Activated CD4-positive, CD25-positive, alpha-beta regulatory T cell treated with anti-CD3 and anti-CD28 coated beads, Interleukin-2, amount 50 U/mL, for 24 hours (primary cell): Measurements from ENCODE around the gene MYO10.

ENCODE experiments used
- ATAC-seq, 2 donors: fragments of 150-1000 bp; cut with Tn5 transposase; one replicate each; pipeline ENCODE4 v1.10.0; 2021; ENCODE audit warnings: mild to moderate bottlenecking in 1 of 2, moderate library complexity in 1 of 2

Gene MYO10

DNA sequence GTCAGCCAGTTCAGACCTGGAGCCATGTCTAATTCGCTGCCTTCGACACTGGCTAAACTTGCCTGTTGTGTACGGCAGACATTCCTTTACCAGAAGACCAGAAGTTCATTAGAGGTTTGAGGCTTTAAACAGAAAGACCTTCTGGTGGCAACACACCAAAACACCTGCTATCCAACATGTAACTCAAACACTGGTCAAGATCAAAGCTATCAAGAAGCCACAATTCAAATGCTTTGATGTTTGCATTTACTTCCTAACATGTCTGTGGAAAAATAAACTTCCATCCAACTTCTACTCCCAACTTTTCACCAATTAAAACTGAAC lies 228.3 kb downstream of the MYO10 start:
- ATAC-seq, result no peak

DNA sequence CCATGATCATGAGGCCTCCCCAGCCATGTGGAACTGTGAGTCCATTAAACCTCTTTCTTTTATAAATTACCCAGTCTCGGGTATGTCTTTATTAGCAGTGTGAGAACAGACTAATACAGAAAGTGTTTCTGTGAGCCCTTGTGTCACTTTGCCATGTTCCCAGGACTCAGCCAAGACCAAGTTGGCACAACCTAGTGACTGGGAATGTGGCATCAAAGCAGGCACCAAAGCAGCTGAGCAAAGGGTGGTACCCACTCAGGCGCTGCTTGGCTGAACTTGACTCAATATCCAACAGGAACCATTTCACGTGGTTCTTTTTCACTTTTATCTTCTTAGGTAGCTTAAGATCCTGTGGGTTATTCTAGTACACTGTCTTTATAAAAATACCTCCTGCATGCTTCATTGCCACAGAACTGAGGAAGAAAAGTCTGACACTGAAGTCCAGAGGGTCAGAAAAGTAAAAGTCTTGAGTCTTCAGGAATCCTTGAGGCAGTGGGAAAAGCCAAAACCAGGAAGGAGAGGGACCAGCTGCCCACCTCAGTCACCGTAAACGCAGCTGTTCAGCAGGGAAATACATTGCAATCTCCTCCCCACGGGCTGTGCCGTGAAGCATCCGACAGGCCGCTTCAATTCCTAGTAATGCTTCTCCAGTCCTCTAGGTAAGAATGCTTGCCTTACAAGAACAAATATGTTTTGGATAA lies 228.8 kb downstream of the MYO10 start:
- no peak for ATAC-seq

- ATAC-seq, result no peak
Measured at GRCh38 chr5:16704945-16705344, 231.1 kb downstream of the MYO10 start.

DNA sequence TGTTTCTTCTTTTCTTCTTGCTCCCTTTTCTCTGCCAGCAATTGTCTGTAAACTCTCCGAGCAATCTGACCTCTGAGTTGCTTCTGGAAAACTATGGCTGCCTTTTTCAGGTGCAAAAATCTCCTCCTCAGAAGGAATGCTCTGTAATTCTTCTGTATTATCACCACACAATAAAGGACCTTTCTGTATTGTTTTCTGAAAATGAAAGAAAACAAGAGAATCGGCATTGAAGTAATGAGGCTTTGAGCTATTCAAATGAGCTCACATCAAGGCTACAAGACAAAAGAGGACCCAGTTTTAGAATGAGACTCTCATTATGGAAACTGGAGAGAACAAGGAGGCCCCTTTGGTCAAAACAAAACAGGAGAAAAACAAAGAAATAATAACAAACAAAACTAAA lies 233.1 kb downstream of the MYO10 start:
- ATAC-seq, result no peak

DNA sequence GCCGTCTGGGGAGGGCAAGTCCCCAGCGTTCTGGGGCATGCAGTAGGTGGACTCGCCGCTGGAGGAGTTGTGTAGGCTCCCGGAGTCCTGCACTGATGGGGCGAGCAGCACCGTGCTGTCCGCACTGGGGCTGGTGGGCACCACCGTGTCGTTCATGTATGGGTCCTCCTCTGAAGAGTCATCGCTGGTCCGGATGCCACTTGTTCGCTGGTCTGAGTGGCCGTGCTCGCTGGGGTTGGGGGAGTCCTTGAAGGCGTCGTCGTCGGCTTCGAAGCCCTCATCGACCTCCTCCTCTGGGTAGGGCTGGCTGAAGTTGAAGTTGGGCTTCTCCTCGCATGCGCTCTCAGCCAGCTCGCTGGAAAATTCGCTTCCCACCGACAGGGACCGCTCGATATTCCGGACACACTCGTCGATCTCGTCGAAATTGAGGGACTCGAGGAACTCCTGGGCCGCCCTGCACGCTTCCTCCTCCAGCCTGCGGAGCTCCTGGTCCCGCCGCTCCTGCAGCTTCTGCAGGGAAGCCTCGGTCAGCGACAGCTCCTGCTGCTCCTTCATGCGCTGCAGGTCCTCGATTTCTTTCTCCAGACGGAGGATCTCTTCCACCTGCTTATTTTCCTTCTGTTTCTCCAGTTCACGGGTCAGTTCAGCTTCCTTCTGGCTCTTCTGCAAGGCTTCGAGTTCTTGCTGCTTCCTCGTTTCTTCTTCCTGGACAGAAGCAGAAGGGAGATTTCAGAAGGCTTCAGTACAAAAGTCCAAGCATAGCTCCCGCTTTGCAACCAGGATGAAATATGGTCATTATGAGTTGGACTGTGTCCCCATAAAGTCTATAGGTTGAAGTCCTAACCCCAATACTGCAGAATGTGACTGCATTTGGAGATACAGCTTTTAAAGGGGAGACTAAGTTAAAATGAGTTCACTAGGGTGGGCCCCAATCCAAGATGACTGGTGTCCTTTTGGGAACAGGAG lies 234.7 kb downstream of the MYO10 start:
- no peak for ATAC-seq

- ATAC-seq, result no peak
Measured at GRCh38 chr5:16700081-16700480, 236.0 kb downstream of the MYO10 start.

DNA sequence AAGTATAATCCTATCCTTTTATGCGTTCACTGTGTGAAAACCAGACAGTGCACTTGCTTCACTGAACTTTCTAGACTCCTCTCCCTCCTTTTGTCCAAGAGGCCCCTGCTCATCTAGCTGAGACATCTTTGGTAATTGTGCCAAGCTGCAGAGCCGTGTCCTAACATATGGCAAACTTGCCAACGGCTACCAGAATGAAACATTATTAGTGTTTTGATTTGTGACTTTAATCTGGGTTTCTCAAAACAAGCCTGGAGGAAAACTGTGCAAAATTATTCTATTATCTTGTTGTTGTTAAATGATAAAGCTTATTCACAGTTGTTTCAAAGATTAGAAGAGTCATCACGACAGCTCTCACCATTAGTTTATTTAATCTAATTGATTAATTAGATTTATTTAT lies 240.3 kb downstream of the MYO10 start:
- ATAC-seq, result no peak

DNA sequence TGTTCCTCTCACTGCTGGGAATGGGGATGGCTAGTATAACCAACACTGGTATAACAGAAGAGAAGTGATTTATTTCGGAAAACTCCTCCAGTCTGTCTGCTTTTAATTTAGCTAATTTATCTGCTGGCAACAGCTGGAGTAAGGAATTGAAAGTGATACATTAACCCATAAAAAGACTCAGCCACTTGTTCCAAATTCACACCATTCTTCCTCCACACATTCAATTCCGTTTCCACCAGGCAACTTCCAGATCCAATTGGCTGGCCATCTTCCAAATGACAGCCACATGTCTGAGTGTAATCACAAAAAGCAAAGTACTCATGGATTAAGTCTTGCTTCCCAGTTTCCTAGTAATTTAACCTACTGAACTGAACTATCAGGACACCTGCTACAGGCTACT lies 242.2 kb downstream of the MYO10 start:
- ATAC-seq, result no peak

DNA sequence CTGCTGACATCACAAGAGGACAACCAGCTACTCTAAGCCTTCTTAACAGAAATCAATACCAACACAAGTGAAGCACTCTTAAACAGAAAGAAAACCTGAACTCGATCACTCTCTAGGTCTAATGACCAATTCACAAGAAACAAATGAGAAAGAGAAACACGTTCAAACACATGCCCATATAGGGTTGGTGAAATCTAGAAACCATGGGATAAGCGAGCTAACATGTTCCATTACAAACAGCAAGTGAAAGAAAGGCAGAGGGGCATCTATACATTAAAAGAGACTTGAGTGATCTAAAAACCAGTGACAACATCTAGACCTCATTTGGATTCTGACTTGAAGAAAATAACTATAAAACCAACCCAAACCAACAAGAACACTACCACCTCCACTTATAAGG lies 244.4 kb downstream of the MYO10 start:
- peak in 1 of 2 donors; percentile 21 for ATAC-seq

GRCh38 chr5:16690243-16690852 lies 245.7 kb downstream of the MYO10 start:
- ATAC-seq, result no peak

DNA sequence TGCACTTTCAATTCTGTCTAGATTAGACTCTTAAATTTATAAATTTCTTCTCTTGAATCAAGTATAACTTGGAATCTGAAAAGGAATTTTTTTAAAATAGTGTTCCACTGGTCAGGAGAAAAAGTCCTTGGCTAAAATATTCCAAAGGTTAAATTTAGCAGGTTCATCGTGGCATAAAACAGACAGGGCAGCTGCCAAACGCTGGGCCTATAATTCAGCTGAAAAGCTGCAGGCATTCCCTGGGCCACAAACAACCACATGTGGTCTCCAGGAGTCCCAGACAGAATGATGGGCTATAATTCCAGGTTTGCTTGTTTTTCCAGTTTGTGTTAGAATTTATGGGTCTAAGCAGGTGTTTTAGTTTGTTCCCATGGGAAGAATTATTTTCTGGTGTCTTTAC lies 248.2 kb downstream of the MYO10 start:
- no peak for ATAC-seq

GRCh38 chr5:16685069-16685468 lies 251.0 kb downstream of the MYO10 start:
- ATAC-seq, result no peak

- no peak for ATAC-seq
Measured at GRCh38 chr5:16681876-16682275, 254.2 kb downstream of the MYO10 start.

GRCh38 chr5:16679863-16680262 lies 256.2 kb downstream of the MYO10 start:
- ATAC-seq, result no peak

DNA sequence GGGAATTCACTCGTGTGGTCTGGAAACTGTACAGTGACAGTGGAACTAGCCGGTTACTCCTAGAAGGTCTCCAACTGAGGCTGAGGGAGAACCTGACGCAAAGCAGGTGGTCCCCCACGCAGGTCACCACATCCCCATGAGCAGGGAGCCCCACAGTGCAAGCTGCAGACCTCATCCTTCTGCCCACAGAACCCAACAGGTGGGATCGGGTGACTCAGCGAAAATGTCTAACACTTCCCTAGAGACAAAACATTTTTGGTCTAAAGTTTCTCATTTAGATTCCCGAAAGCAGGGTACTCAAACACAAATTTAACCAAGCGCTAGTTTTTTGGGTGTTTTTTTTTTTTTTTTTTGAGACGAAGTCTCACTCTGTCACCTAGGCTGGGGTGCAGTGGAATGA lies 256.9 kb downstream of the MYO10 start:
- ATAC-seq, result no peak

- ATAC-seq, result no peak
Measured at GRCh38 chr5:16675806-16676205, 260.3 kb downstream of the MYO10 start.

DNA sequence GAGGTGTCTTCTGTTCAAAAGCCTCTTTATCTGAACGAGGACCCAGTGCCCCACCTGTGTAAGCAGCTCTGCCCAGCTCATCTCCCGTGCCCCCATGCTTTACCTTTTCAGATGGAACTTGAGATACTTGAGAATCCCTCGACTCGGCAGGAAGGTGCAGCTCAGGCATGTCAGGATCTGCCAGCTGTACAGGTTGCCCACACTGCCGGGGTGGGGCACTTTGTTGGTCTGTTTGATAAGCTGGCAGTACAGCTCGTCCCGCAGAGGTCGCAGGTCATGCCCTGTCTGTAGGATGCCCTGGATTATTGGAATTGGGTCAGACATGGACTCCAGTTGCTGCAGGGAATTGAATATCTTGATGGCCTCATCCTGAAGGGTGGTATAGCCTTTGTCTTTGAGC lies 261.3 kb downstream of the MYO10 start:
- ATAC-seq, result no peak

GRCh38 chr5:16673241-16674201 lies 262.6 kb downstream of the MYO10 start:
- ATAC-seq, result peak in 1 of 2 donors; percentile 20

DNA sequence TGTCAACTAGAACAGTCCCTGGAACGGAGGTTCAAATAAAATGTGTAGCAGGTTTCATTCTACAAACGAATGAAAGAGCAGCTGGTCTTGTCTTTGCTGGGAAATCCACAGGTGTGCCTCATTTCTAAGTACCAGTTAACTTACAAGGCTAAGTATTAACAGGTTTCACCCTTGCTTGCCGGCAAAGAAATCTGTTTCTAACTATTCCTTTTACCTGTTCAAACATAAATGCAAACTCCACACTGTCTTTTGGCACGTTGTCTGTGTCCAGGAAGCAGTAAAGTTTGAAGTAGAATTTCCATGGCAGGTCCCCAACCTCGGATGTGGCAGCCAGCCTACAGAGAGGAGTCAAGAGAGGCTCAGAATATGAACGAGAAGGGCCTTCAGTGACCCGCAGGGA lies 264.9 kb downstream of the MYO10 start:
- no peak for ATAC-seq

DNA sequence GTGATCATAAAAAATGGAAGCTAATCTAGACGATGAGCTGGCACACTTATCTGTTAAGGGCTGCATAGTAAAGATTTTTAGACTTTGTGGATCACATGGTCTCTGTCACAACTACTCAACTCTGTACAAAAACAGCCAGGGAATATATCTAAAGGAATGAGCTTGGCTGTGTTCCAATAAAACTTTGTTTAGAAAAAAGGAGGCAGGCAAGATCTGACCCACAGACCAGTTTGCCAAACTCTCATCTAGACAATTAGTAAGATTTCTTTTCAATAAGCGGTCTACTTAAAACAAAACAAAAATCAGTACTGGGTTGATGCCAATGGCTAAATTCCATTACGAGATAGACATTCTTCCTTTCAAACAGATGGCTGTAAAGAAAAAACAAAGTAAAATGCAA lies 266.3 kb downstream of the MYO10 start:
- no peak for ATAC-seq

GRCh38 chr5:16668631-16669030 lies 267.5 kb downstream of the MYO10 start:
- ATAC-seq, result no peak

- no peak for ATAC-seq
Measured at GRCh38 chr5:16668194-16668593, 267.9 kb downstream of the MYO10 start.
